ENCODE results near the gene MAGI2. TPM values are rescaled to one million over a fixed set of nuclear protein-coding genes. Genes with fewer than 3 reads are reported as not detected.

MAGI2 gene
- total RNA-seq, 2 donors from 2014 or later, result 18.3 to 31.8 TPM

DNA sequence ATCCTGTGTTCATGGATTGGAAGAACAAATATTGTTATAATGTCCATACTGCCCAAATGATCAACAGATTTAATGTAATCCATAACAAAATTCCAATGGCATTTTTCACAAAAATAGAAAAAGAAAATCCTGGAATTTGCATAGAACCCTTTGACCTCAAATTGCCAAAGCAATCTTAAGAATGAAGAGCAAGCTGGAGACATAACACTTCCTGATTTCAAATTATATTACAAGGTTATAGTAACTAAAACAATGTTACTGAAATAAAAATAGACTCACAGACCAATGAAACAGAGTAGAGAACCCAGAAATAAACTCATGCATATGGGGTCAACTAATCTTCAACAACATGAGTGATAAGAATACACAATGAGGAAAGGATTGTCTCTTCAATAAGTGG, 1352.4 kb downstream of the MAGI2 start:
- DNase-seq (ENCODE audit: low spot score) (no peak), ATAC-seq (ENCODE audit: insufficient number of reproducible peaks, low FRiP score, low read depth) (no peak)
- Histone ChIP-seq H3K4me1 (ENCODE audit: control insufficient read depth in 1 of 2, low read depth in 2 of 2) (peaks cover 2 to 17% of the 10 kb centered on the region in 2 donors), H3K9me3 (no peaks in the 10 kb centered on the region), H3K27ac (no peak overlapping the region), H3K4me3 (no peak overlapping the region), H3K36me3 (no peaks in the 10 kb centered on the region), H3K27me3 (replicated peaks; ENCODE audit: insufficient read depth) (no peaks in the 10 kb centered on the region)
- no peak for TF ChIP-seq CTCF (IDR thresholded peaks at IDR 0.05)

DNA sequence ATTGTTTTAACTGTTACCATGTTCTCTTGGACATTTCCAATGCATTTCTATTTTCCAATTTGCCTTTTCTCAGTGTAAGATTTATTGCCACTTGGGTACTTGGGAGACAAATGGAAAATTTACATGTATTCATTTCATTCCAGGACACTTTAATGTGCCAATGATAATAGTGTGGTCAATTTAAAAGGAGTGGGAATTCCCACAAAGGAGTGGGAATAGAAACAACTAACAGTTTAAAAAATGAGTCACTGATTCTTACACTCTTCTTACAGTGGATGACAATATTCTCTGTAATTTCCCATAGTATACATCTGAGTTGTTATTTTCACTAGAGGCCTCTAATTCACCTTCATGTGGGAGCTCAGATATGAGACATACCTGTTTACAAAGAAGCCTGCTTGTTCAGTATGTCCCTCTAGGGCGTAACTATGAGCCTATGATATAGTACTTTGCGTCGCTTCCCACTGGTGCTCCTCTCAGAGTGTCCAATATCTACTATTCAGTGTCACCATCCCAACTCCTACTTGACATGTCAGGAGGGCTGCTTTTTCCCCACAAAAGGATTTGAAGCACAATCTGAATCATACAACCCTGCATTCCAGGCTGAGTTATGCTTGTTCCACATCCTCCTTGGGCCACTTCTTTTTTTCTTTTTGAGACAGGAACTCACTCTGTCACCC, 1353.6 kb downstream of the MAGI2 start:
- peak overlapping the region in 1 of 2 donors; percentile 19 for H3K27ac ChIP-seq
- H3K4me3 ChIP-seq, result no peak overlapping the region
- peaks cover 2 to 17% of the 10 kb centered on the region in 2 donors for H3K4me1 ChIP-seq (ENCODE audit: control insufficient read depth in 1 of 2, low read depth in 2 of 2)
- H3K9me3 ChIP-seq, result no peaks in the 10 kb centered on the region
- TF ChIP-seq CTCF (IDR thresholded peaks at IDR 0.05), result no peak
- H3K36me3 ChIP-seq, result no peaks in the 10 kb centered on the region
- H3K27me3 ChIP-seq (replicated peaks; ENCODE audit: insufficient read depth), result no peaks in the 10 kb centered on the region
- ATAC-seq (ENCODE audit: insufficient number of reproducible peaks, low FRiP score, low read depth) (no peak), DNase-seq (ENCODE audit: low spot score) (no peak)

GRCh38 chr7:78095549-78095948, 1357.9 kb downstream of the MAGI2 start:
- H3K36me3 ChIP-seq, result no peaks in the 10 kb centered on the region
- ATAC-seq (ENCODE audit: insufficient number of reproducible peaks, low FRiP score, low read depth) (no peak), DNase-seq (ENCODE audit: low spot score) (no peak)
- H3K4me3 ChIP-seq, result no peak overlapping the region
- no peaks in the 10 kb centered on the region for H3K27me3 ChIP-seq (replicated peaks; ENCODE audit: insufficient read depth)
- no peak for TF ChIP-seq CTCF (IDR thresholded peaks at IDR 0.05)
- no peak overlapping the region for H3K27ac ChIP-seq
- peaks cover 2 to 14% of the 10 kb centered on the region in 2 donors for H3K4me1 ChIP-seq (ENCODE audit: control insufficient read depth in 1 of 2, low read depth in 2 of 2)
- no peaks in the 10 kb centered on the region for H3K9me3 ChIP-seq

GRCh38 chr7:78092331-78092730, 1361.1 kb downstream of the MAGI2 start:
- Histone ChIP-seq H3K36me3 (no peaks in the 10 kb centered on the region), H3K4me1 (ENCODE audit: control insufficient read depth in 1 of 2, low read depth in 2 of 2) (no peaks in the 10 kb centered on the region), H3K27ac (no peak overlapping the region), H3K9me3 (no peaks in the 10 kb centered on the region), H3K27me3 (replicated peaks; ENCODE audit: insufficient read depth) (no peaks in the 10 kb centered on the region), H3K4me3 (no peak overlapping the region)
- TF ChIP-seq CTCF (IDR thresholded peaks at IDR 0.05), result no peak
- no peak for DNase-seq (ENCODE audit: low spot score)
- no peak for ATAC-seq (ENCODE audit: insufficient number of reproducible peaks, low FRiP score, low read depth)

GRCh38 chr7:78090616-78091015, 1362.9 kb downstream of the MAGI2 start:
- Histone ChIP-seq H3K4me1 (ENCODE audit: control insufficient read depth in 1 of 2, low read depth in 2 of 2) (no peaks in the 10 kb centered on the region), H3K27me3 (replicated peaks; ENCODE audit: insufficient read depth) (no peaks in the 10 kb centered on the region), H3K9me3 (no peaks in the 10 kb centered on the region), H3K36me3 (no peaks in the 10 kb centered on the region), H3K27ac (no peak overlapping the region), H3K4me3 (no peak overlapping the region)
- ATAC-seq (ENCODE audit: insufficient number of reproducible peaks, low FRiP score, low read depth) (no peak), DNase-seq (ENCODE audit: low spot score) (no peak)
- TF ChIP-seq CTCF (IDR thresholded peaks at IDR 0.05), result no peak
